ENCODE measurements around the gene ZNF213. TPM values are rescaled to one million over a fixed set of nuclear protein-coding genes. Genes with fewer than 3 reads are reported as not detected.

The ZNF213 gene
- total RNA-seq, 2 experiments from 2014 or later: 10.8 to 12.1 TPM

GRCh38 chr16:3189869-3190268, 55.0 kb downstream of the ZNF213 start:
- peaks cover 60% of the 10 kb centered on the region for H3K27me3 Mint-ChIP-seq (ENCODE audit: low read depth)
- peak overlapping the region; percentile 66 for H3K27ac Mint-ChIP-seq
- H3K9me3 Mint-ChIP-seq (ENCODE audit: insufficient read depth): peaks cover 6% of the 10 kb centered on the region
- peaks cover 4% of the 10 kb centered on the region for H3K36me3 Mint-ChIP-seq (ENCODE audit: low read depth)
- peak overlapping the region; percentile 68 for H3K4me3 Mint-ChIP-seq
- no peak for ATAC-seq
- CTCF ChIA-PET: interaction anchor here (1.6 to 1.8 kb wide), 2 partner anchors 15 to 115 kb away, joined by 5 to 7 read pairs; partner anchors contain the start of genes TIGD7 and ZNF75A
- no peak for DNase-seq
- POLR2A ChIA-PET: no interaction called here
- H3K4me1 Mint-ChIP-seq (ENCODE audit: low read depth): peaks cover 51% of the 10 kb centered on the region

- ATAC-seq (no peak), DNase-seq (no peak)
- ChIA-PET POLR2A (no interaction called here), CTCF (no interaction called here)
- Mint-ChIP-seq H3K4me3 (peak overlapping the region; percentile 68), H3K9me3 (ENCODE audit: insufficient read depth) (peaks cover 6% of the 10 kb centered on the region), H3K4me1 (ENCODE audit: low read depth) (peaks cover 49% of the 10 kb centered on the region), H3K36me3 (ENCODE audit: low read depth) (peaks cover 4% of the 10 kb centered on the region), H3K27ac (peak overlapping the region; percentile 45), H3K27me3 (ENCODE audit: low read depth) (peaks cover 55% of the 10 kb centered on the region)
Measured at GRCh38 chr16:3190949-3191353, 56.1 kb downstream of the ZNF213 start.

Other genes with a start within 250 kb of the ZNF213 start
- 10 to 100 TPM; 44.6 to 48.9 TPM for gene FLYWCH1, start 223.1 kb upstream of the ZNF213 start, total RNA-seq
- gene KREMEN2, start 170.8 kb upstream of the ZNF213 start, total RNA-seq: under 1 TPM in 1 of 2 experiments, not detected in 1; 0.18 TPM
- 10 to 100 TPM; 53.6 to 57.7 TPM for gene PAQR4, start 165.7 kb upstream of the ZNF213 start, total RNA-seq
- gene PKMYT1, start 154.6 kb upstream of the ZNF213 start, total RNA-seq: 100 to 1,000 TPM; 144 to 160 TPM
- gene CLDN9, start 122.1 kb upstream of the ZNF213 start, total RNA-seq: under 1 TPM in 1 of 2 experiments, not detected in 1; 0.16 TPM
- gene CLDN6, start 116.8 kb upstream of the ZNF213 start, total RNA-seq: not detected
- gene TNFRSF12A, start 114.7 kb upstream of the ZNF213 start, total RNA-seq: 1 to 10 TPM; 4.2 to 4.7 TPM
- 10 to 100 TPM; 41.0 to 41.7 TPM for gene HCFC1R1, start 111.1 kb upstream of the ZNF213 start, total RNA-seq
- gene THOC6, start 111.0 kb upstream of the ZNF213 start, total RNA-seq: 10 to 100 TPM; 57.4 to 57.9 TPM
- under 1 TPM; 0.84 to 0.94 TPM for gene BICDL2, start 98.1 kb upstream of the ZNF213 start, total RNA-seq
- gene MMP25, start 88.5 kb upstream of the ZNF213 start, total RNA-seq: 10 to 100 TPM; 58.0 to 66.1 TPM
- 1,000 to 10,000 TPM; 1,836 to 1,884 TPM for gene IL32, start 69.4 kb upstream of the ZNF213 start, total RNA-seq
- gene ZSCAN10, start 35.7 kb upstream of the ZNF213 start, total RNA-seq: under 1 TPM; 0.23 to 0.26 TPM
- gene ZNF205, start 22.4 kb upstream of the ZNF213 start, total RNA-seq: not detected
- not detected for gene OR1F1, start 53.2 kb downstream of the ZNF213 start, total RNA-seq
- gene ZNF200, start 100.1 kb downstream of the ZNF213 start, total RNA-seq: 10 to 100 TPM; 13.7 to 18.4 TPM
- under 1 TPM; 0.13 to 0.21 TPM for gene MEFV, start 121.6 kb downstream of the ZNF213 start, total RNA-seq
- 10 to 100 TPM; 24.3 to 25.0 TPM for gene ZNF263, start 148.5 kb downstream of the ZNF213 start, total RNA-seq
- 1 to 10 TPM; 4.5 to 5.6 TPM for gene TIGD7, start 170.4 kb downstream of the ZNF213 start, total RNA-seq
- 10 to 100 TPM; 38.6 to 40.0 TPM for gene ZNF75A, start 170.5 kb downstream of the ZNF213 start, total RNA-seq
- not detected for gene OR2C1, start 220.9 kb downstream of the ZNF213 start, total RNA-seq

Data from activated CD8-positive, alpha-beta T cell treated with anti-CD3 and anti-CD28 coated beads, Interleukin-2, amount 10 ng/mL, durations not matched to agents 7 days and 5 days (primary cell).